ENCODE data around the gene GLRX.
A peak's percentile ranks its signal among the peaks of the same experiment; 100 is the strongest.

Gene GLRX, protein sequence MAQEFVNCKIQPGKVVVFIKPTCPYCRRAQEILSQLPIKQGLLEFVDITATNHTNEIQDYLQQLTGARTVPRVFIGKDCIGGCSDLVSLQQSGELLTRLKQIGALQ

GRCh38 chr5:95822542-95823181, at the start of gene GLRX:
Gene GLRX, minus strand, starts transcription at chr5:95822726. Its CDS starts 64 bp downstream, at chr5:95822662.
- peak; percentile 56 to 68 for DNase-seq

DNA sequence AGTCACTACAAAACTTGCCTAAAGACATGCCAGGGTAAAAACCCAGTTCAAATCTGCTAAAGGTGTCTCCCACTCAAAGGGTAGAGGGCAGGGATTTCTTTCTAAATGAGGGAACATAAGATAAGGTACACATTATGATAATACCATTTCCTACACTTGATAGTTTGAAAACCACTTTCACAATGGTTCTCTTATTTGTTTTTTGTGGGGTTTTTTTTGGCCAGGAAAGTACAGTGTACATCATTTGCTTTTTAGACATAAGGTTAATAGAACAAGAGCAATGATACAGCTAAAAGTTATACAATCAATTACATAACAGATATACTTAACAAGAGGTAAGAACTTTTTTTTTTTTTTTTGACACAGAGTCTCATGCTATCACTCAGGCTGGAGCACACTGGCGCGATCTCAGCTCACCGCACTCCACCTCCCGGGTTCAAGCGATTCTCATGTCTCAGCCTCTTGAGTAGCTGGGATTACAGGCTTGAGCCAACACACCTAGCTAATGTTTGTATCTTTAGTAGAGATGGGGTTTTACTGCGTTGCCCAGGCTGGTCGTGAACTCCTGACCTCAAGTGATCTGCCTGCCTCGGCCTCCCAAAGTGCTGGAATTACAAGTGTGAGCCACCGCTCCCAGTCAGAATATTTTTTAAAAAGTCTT, 48.8 kb upstream of the GLRX start:
- no peak for DNase-seq

DNA sequence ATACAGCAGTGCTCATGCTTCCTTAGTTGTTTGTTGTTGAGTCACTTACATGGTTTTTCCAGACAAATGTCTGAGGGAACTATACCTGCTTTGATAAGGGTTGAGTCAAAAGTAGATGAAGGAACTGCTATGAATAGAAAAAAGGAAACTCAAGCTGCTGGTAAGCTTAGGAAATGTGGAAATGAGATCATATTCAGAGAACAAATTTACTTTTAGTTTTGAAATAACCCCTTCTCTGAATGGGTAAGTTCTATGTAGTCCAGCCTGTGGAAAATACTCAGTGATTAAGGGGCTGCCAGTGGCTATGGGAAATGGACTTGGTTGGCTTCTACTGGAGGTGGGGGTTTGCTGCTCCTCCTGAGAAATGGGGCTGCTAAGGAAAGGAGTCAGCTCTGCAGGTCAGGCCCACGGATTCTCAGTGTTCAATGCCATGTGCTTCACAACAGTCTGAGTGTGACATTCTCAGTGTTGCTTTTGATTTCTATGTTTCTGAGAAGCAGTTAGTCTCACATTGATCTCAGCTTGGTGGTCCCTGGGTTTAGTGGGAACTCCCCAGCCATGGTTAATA, 47.7 kb upstream of the GLRX start:
- peak; percentile 58 to 71 for DNase-seq

- peak; percentile 62 to 69 for DNase-seq
Observed at GRCh38 chr5:95869173-95869855, 46.8 kb upstream of the GLRX start.

- no peak for DNase-seq
Observed at GRCh38 chr5:95868136-95868535, 45.6 kb upstream of the GLRX start.

DNA sequence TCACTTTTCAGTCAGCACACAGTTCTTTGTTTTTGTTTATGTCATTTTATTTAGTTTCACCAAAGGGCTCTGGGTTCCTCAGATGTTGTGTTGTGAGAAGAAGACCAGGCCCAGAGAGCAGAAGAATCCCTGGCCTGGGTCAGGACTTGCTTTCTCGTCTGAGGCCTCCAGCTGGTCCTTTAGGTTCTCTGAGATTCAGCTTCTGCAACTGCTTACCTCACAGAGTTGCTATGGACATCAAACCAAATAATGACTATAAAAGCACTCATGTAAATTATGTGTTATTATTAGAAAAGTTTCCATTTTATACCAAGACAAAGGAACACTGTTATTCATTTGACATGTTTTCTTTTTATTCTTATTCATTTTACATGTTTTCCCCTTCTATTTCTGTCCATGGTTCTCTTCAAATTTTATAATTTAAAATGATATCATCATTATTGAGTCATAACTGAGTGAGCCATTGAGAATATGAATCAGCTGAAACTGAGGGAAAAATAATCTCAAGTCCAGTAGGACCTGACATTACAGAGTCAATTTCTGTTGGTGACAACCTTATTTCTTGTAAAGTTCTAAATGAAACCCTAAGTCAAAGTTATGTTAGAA, 44.0 kb upstream of the GLRX start:
- no peak for DNase-seq

- DNase-seq = no peak
Observed at GRCh38 chr5:95864944-95865504, 42.5 kb upstream of the GLRX start.

DNA sequence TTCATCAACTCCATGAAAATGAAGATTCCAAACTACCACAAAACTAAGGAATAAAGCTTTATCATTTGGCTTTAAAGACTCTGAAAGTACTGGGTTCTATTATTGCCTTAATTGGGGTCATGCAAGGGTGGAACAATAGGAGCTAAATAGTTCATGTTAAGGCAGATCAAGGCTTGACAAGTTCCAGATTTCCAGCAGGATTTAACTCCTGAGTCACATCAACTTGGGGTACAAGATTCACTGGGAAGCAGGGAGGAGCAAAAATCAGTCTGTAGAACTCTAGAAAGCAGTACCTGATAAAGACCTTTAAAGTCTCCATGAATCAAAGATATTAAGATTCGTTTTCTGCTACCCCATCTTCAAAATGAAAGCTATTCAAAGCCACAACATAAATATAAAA, 41.9 kb upstream of the GLRX start:
- DNase-seq = no peak

- no peak for DNase-seq
Observed at GRCh38 chr5:95863383-95863757, 40.8 kb upstream of the GLRX start.

DNA sequence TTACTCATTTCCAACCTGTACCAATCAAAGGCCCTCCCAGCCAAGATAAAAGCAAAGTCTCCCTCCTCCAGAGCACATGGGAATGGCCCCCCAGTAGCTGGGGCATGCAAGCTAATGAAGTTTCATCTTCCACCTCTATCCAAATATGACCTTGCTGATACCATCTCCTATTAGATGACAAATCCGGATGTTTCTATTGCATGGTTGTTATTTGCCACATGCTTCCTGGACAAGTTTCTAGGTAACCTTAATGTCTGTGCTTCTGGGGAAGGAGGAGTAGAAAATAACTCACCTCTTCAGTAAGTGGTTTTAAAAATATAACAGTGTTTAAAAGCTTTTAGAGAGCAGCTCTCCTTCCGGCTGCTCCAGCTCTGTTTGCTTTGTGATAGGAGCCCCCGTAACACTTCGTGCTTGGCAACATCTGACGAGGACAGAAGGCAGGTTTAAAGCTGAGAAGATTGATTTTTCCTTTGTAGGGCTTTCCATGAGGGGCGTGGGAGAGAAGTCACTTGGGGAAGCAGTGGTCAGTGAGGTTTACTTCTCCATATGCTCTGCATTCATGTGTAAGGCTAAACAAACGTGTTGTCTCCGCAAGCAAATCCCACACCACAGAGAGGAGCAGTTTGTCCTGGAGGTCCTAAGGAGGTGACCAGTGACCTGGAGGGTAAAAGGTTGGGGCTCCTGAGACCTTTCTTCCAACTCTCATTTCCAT, 40.3 kb upstream of the GLRX start:
- DNase-seq = no peak

- peak in 1 of 2 experiments; percentile 45 for DNase-seq
Observed at GRCh38 chr5:95861864-95862561, 39.5 kb upstream of the GLRX start.

DNA sequence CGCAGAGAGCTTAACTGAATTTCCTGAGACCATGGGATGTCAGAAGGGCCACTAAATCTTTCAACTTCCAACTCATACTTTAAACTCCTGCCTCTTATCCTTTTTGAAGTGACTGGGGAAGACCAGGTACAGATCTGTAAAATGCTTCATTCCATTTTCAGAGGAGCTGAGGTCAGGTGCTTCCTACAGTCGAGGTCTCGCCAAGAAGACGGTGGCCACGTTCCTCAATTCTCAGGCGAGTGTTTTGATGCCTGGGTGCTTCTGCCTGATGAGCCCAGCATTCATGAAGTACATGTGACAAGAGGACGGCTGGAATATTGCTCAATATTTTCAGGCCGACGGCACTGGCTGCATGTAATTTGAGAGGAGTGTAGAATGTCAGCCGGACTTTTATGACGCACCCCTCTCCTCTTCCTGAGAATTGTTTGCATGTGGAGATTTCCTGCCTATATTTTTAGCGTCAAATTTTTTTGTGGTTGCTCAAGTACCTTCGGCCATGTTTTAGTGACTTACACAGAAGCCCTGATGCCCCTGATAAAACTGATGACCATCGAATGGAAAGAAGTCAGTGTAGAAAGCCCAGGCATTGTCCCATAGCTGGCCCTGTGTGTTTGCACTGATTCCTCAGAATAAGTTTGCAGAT, 38.8 kb upstream of the GLRX start:
- DNase-seq = no peak

GRCh38 chr5:95859661-95860060, 37.1 kb upstream of the GLRX start:
- no peak for DNase-seq

- peak; percentile 92 to 95 for DNase-seq
Observed at GRCh38 chr5:95858661-95859595, 36.4 kb upstream of the GLRX start.

- DNase-seq = no peak
Observed at GRCh38 chr5:95858023-95858461, 35.5 kb upstream of the GLRX start.

DNA sequence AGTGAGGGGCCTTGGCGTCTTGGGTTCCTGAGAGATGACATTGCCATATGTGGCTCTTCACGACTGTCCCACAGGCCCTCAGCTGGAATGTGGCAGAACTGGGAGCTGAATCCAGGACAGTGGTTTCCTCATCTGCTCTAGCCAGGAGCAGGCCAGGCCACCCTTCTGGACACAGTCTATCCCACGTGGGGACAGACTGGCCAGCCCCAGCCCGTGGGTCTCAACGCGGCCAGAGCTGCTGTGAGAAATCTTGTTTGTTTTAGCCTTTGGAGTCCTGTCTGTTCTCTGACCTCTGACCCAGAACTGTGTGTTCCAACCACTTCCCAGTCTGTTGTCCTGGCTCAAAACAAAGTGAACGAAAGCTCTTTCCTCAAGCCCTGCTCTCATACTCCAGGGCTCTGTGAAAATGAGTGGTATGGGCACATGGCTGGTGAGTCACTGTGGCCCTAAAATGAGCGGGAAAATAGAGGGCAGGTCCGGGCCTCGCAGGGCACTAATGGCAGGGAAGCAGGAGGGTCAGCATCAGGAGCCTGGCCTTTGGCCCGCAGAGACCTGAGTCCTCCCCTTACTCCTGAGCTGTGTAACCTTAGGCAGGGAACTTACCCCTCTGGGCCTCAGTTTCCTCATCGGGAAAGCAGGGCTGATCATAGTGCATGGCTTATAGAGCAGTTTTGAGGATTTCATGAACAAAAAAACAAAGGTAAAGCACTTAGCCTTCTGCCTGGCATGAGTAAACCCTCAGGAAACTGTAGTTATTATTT, 34.8 kb upstream of the GLRX start:
- DNase-seq = no peak

- no peak for DNase-seq
Observed at GRCh38 chr5:95856501-95856981, 34.0 kb upstream of the GLRX start.

DNA sequence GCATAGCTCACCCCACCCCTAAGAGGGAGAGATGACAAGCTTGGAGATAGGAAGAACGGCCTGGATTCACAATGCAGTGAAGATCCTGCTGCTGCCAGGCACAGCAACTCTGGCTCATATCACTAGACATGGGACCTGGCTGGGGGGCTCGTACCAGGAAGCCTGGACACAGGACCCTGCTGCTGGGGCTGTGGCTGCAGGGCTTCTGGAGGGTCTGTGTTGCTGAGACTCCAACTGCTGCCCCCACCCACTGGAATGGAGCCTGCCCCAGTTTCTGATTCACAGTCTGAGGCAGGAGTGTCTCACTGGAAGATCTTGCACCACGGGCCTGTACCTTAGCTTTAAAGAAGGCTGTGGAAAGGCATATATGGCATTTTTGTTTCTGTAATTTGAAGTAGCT, 31.0 kb upstream of the GLRX start:
- DNase-seq = no peak

DNA sequence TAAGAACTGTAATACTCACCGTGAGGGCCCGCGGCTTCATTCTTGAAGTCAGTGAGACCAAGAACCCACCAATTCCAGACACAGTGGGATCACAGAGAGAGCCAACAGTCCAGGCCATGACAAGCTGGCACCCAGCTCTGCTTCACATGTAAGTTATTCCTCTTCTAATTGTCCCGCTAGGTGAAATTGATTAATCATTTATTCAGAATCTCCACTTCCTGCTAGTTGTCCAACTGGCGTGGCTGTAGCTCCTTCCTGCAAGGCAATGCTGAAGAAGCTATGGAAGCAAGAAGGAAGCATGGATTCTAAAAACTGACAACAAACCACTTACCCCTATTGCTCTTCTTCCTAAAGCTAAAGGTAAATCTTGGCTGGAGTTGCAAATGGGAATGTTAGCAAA, 30.0 kb upstream of the GLRX start:
- DNase-seq = no peak
